HUES48 (cell line): ENCODE data around the gene C18orf63.

ENCODE experiments used
- H3K27ac ChIP-seq: one replicate; pipeline ENCODE4 v1.7.0; 2013; ENCODE audit warnings: low read depth, low read length, inconsistent platforms
- H3K27me3 ChIP-seq: 2 replicates; pipeline ENCODE4 v1.6.1; 2013; ENCODE audit warnings: mild to moderate bottlenecking, low read length; ENCODE audit not compliant: control insufficient read depth, insufficient read depth
- H3K36me3 ChIP-seq: 2 replicates; pipeline ENCODE4 v1.6.1; 2013; ENCODE audit warnings: low read length; ENCODE audit not compliant: control insufficient read depth, insufficient read depth
- H3K4me1 ChIP-seq: 2 replicates; pipeline ENCODE4 v1.6.1; 2013; ENCODE audit warnings: mild to moderate bottlenecking, low read length; ENCODE audit not compliant: control insufficient read depth, insufficient read depth
- H3K4me3 ChIP-seq: 2 replicates; pipeline ENCODE4 v1.5.1; 2013; ENCODE audit warnings: mild to moderate bottlenecking, low read depth, low read length
- H3K9ac ChIP-seq: 2 replicates; pipeline ENCODE4 v1.6.1; 2013; ENCODE audit warnings: mild to moderate bottlenecking, low read depth, low read length, moderate library complexity
- H3K9me3 ChIP-seq: 2 replicates; pipeline ENCODE4 v1.6.1; 2013; ENCODE audit warnings: low read length; ENCODE audit not compliant: control insufficient read depth, insufficient read depth

C18orf63 gene

GRCh38 chr18:74395648-74396154, 80.1 kb downstream of the C18orf63 start:
- no peaks in the 10 kb centered on the region for H3K27me3 ChIP-seq
- no peaks in the 10 kb centered on the region for H3K36me3 ChIP-seq
- no peak overlapping the region for H3K27ac ChIP-seq
- no peak overlapping the region for H3K4me3 ChIP-seq
- no peaks in the 10 kb centered on the region for H3K4me1 ChIP-seq
- no peaks in the 10 kb centered on the region for H3K9me3 ChIP-seq
- no peak overlapping the region for H3K9ac ChIP-seq

- H3K27me3 ChIP-seq, result no peaks in the 10 kb centered on the region
- no peak overlapping the region for H3K4me3 ChIP-seq
- H3K4me1 ChIP-seq, result no peaks in the 10 kb centered on the region
- H3K27ac ChIP-seq, result no peak overlapping the region
- H3K36me3 ChIP-seq, result no peaks in the 10 kb centered on the region
- H3K9me3 ChIP-seq, result no peaks in the 10 kb centered on the region
- no peak overlapping the region for H3K9ac ChIP-seq
Observed at GRCh38 chr18:74396171-74397169, 80.8 kb downstream of the C18orf63 start.

GRCh38 chr18:74397572-74397971, 81.9 kb downstream of the C18orf63 start:
- Histone ChIP-seq H3K27me3 (no peaks in the 10 kb centered on the region), H3K4me1 (no peaks in the 10 kb centered on the region), H3K36me3 (no peaks in the 10 kb centered on the region), H3K4me3 (no peak overlapping the region), H3K9me3 (no peaks in the 10 kb centered on the region), H3K9ac (no peak overlapping the region), H3K27ac (no peak overlapping the region)

- no peak overlapping the region for H3K4me3 ChIP-seq
- H3K9me3 ChIP-seq, result no peaks in the 10 kb centered on the region
- no peak overlapping the region for H3K9ac ChIP-seq
- H3K4me1 ChIP-seq, result no peaks in the 10 kb centered on the region
- no peaks in the 10 kb centered on the region for H3K27me3 ChIP-seq
- H3K36me3 ChIP-seq, result no peaks in the 10 kb centered on the region
- no peak overlapping the region for H3K27ac ChIP-seq
Observed at GRCh38 chr18:74399091-74399887, 83.7 kb downstream of the C18orf63 start.

- H3K9me3 ChIP-seq, result no peaks in the 10 kb centered on the region
- no peak overlapping the region for H3K27ac ChIP-seq
- no peaks in the 10 kb centered on the region for H3K27me3 ChIP-seq
- H3K4me3 ChIP-seq, result no peak overlapping the region
- no peaks in the 10 kb centered on the region for H3K4me1 ChIP-seq
- H3K36me3 ChIP-seq, result no peaks in the 10 kb centered on the region
- no peak overlapping the region for H3K9ac ChIP-seq
Observed at GRCh38 chr18:74400813-74401212, 85.2 kb downstream of the C18orf63 start.

GRCh38 chr18:74402806-74403433, 87.3 kb downstream of the C18orf63 start:
- Histone ChIP-seq H3K4me1 (no peaks in the 10 kb centered on the region), H3K4me3 (no peak overlapping the region), H3K36me3 (no peaks in the 10 kb centered on the region), H3K27me3 (no peaks in the 10 kb centered on the region), H3K9me3 (no peaks in the 10 kb centered on the region), H3K9ac (no peak overlapping the region), H3K27ac (no peak overlapping the region)

GRCh38 chr18:74407888-74408287, 92.2 kb downstream of the C18orf63 start:
- Histone ChIP-seq H3K27me3 (no peaks in the 10 kb centered on the region), H3K4me1 (peaks cover 9% of the 10 kb centered on the region; the same call in 1 of the 2 replicates), H3K9me3 (no peaks in the 10 kb centered on the region), H3K36me3 (no peaks in the 10 kb centered on the region), H3K4me3 (no peak overlapping the region), H3K27ac (no peak overlapping the region), H3K9ac (no peak overlapping the region)
